ENCODE measurements around the gene BAIAP2.

The BAIAP2 gene

DNA sequence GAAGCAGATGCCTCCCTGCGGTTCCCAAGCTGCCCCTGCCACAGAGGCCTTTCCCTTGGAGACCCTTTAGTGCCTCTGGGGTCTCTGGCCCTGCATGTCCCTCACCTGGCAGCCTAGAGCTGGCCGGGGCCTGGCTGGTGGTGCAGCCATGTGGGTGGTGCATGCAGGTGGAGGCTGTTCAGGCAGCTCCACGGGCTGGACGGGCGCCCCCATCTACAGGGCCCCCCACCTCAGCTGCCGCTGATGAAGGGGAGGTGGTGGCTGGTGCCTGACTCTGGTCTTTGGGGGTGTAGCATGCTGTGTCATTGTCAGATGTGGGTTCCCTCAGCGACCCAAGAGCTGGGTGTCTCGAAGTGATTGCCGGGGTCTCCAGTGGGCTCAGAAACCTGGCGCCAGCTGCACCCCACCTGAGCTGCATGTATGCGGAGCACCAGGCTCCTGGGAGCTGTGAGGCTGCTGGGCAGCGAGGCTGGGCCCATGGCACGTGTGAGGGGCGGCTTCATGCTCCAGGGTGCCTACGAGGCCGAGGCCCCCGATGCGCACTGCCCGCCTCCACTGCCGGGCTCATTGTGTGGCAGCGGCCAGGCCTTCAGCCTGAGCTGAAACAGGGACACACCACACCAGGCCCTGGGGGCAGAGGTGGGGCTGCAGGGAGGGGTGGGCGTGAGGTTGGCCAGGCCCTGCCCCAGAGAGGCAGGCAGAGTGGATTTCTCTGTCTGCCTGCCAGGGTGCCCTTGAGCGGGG, 57.0 kb downstream of the BAIAP2 start:
- no peak for DNase-seq

DNA sequence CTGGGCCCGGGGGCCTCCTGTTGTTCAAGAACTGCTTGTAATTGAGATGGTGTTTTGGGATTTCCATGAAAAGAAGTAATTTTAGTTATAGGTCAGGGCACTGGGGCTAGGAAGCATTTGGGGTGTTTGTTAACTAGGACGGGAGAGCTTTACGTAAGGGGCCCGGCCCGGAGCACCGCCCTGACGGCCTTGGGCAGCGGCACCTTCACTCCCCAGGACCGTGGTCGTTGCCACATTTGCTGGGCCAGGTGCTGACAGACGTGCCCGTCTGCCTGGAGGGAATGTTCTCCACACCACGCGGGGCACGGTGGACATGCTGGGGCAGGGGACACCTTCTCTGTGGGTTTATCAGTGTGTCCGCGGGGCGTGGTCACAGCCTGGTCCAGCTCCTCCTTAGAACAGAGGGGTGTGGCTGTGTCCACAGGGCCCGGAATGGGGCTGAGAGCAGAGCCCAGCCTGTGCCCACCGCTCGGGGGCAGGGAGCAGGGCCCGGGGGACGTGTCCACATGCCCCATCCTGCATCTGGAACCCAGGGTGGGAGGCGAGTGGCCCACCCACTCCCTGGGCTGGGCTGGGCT, 57.7 kb downstream of the BAIAP2 start:
- no peak for DNase-seq

DNA sequence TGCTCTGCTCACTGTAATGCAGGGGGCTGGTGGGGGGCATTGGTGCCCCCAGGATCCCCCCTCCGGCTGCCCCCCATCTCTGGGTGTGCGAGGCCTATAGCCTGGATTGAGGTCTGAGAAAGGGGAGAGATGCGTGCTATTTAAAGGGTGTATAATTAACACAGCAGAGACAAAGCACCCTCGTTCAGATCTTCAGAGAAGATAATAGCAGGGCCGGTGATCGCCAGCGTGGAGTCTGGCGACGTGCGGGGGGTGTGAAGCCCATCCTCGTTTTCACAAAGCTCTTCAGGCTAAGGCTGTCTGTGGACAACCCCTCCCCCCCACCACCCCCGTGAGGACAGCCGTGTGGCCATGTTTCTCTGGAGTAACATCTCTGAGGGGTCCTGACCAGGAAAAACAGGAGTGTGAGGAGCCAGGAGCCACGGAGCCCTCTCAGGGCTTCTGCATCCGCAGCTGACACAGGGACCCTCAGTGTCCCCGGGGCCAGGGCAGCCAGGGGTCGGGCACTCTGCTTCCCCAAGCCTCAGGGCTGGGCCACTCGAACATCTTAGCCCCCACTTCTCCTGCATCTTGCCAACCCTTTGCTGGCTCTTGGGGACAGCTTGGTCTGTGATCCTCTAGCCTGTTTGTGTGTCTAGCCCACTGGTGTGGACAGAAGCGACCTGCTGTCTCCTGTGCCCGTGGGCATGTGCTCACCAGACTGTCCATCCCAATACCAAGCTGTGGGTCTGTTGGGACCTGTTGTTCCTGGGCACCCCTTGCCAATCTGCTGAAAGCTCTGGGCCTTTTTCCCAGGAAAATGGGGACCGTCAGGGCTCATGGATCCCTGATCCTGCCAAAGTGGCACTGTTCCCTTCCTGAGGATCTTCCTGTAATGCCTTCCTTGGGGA, 58.9 kb downstream of the BAIAP2 start:
- no peak for DNase-seq

- peak; percentile 92 for DNase-seq
Measured at GRCh38 chr17:81094509-81095382, 59.8 kb downstream of the BAIAP2 start.

- DNase-seq: peak in 1 of 2 donors; percentile 15
Measured at GRCh38 chr17:81095383-81095762, 60.4 kb downstream of the BAIAP2 start.

DNA sequence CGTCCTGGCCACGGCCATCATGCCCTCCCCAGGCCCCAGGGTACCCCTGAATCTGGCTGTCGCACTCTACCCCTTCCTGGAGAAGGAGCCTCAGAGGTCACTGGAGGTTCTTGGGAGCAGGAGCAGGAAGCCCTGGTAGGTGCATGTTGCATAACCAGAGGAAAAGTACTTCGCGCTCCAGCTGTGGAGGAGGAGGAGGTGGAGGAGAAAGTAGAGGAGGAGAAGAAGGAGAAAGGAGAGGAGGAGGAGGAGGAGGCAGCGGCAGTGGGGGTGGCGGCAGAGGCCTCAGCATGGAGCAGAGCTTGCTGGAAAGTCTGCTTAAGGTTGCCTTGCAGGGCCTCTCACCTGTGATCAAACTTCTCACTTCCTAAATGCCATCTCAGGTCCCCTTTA, 61.8 kb downstream of the BAIAP2 start:
- DNase-seq: no peak

GRCh38 chr17:81097134-81097942, 62.4 kb downstream of the BAIAP2 start:
- peak; percentile 35 to 43 for DNase-seq

GRCh38 chr17:81097943-81098308, 63.0 kb downstream of the BAIAP2 start:
- peak in 1 of 2 donors; percentile 20 for DNase-seq

GRCh38 chr17:81099888-81100287, 64.9 kb downstream of the BAIAP2 start:
- DNase-seq: no peak

DNA sequence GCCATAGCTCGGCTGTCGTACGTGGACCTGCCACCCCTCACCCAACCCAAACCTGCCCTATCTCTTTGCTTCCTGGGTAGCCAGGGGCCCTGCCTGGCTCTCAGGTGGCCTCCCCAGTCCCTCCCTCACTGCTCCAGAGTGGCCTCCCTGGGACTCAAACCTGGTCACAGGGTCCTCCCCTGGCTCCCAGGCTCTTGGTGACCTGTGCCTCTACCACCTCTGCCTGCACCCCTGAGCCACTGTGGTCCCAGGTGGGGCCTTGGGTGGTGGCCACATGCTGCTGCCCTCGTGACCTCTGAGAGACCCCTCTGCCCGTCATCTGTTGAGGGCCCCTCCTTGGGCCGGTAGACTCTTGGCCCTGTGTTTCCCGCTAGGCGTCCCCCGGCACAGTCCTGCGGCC, 65.7 kb downstream of the BAIAP2 start:
- no peak for DNase-seq

GRCh38 chr17:81101614-81102306, 66.8 kb downstream of the BAIAP2 start:
- DNase-seq: peak; percentile 89

DNA sequence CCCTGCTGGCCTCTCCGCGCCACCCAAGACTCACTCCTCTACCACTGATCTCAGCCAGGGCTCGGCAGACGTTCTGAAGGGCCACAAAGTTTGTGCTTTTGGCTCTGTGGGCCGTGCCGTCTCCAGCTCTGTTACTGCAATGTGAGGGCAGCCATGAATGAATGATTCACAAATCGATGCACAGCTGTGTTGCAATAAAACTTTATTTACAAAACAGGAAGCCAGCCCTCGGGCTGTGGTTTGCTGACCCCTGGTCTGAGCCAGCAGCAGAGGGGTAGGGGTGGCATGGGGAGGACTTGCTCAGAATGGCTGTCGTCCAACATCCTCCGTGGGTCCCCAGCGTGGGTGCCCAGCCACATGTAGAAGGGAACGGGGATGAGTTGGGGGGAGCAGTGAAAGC, 67.4 kb downstream of the BAIAP2 start:
- no peak for DNase-seq

GRCh38 chr17:81102869-81103268, 67.9 kb downstream of the BAIAP2 start:
- no peak for DNase-seq

DNA sequence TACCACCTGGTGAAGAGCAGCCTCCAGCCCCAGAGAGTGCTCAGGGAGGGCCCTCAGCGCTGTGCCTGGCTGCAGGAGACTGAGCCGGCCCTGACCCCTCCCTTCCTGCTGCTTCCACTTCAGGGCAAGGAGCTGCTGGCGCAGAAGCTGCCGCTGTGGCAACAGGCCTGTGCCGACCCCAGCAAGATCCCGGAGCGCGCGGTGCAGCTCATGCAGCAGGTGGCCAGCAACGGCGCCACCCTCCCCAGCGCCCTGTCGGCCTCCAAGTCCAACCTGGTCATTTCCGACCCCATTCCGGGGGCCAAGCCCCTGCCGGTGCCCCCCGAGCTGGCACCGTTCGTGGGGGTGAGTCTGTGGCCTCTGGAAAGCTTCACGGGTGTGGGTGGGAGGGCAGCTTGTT, 68.4 kb downstream of the BAIAP2 start:
- DNase-seq: no peak

DNA sequence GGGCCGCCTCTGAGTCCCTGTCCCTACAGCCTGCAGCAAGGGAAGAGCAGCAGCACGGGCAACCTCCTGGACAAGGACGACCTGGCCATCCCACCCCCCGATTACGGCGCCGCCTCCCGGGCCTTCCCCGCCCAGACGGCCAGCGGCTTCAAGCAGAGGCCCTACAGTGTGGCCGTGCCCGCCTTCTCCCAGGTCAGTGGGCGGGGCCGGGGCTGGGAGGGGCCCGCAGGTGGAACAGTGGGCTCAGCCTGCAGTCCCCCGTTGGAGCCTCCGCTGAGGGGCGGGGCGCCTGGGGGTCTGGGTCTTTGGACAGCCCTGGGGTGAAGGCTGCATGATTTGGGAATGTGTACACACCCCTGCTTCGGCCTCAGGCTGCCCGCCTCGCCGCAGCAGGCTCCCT, 71.8 kb downstream of the BAIAP2 start:
- no peak for DNase-seq

DNA sequence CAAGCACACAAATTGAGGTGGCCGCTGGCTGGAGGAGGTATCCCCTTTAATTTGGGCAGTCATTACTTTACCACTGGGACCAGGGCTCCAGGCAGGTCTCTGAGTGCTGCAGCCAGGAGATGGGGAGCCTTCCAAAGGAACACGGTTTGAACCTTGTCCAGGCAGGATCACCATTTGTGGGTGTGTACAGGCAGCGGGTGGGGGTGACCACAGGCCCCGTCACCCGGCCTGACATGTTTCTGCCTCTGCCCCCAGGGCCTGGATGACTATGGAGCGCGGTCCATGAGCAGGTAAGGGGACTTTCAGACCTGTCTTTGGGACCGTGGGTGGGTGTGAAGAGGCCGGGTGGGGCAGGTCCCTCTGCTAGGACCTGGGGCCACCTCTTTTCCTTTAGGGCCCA, 73.3 kb downstream of the BAIAP2 start:
- DNase-seq: no peak

DNA sequence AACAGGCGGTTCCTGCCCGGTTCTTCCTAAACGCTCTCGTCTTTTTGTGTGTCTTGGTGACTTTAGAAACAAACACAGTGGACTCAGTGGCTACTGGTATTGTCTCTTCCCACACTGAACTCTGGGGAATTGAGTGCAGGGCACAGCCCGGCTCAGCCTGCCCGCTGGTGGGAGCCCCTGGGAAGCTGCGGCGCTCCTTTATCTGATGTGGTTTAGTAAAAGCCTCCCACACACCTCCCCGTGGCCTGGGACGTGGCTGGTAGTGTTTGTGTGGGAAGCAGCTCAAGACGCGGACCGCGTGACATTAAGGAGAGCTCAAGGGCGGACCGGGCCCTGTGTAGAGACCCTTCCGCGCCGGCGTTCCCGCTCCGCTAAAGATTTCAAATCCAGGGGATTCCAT, 75.0 kb downstream of the BAIAP2 start:
- no peak for DNase-seq

DNA sequence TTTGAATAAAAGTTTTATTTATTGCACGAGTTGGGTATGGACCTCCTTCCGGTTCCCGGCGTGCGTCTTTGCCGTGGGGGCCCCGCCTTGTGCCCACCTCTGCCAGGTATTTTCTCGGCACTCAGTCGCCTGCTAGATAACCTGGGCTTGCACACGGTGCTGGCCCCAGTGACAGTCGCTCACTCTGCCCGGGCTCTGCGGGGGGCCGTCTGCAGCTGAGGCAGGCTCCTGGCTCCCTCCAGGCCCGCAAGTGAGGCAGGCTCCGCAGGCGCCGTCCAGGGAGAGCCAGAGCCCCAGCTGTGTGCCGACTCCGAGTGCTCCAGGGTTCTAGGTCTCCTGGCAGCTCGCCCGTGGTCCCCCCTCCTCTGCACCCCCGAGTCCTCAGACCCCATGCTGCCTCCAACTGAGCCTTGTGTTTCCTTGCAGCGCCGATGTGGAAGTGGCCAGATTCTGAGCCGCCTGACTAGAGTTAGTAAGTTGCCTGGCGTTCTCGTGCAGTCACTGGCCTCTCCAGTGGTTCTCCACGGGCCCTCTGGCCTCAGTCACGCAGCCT, 75.6 kb downstream of the BAIAP2 start:
- no peak for DNase-seq

- no peak for DNase-seq
Measured at GRCh38 chr17:81111066-81111465, 76.1 kb downstream of the BAIAP2 start.

DNA sequence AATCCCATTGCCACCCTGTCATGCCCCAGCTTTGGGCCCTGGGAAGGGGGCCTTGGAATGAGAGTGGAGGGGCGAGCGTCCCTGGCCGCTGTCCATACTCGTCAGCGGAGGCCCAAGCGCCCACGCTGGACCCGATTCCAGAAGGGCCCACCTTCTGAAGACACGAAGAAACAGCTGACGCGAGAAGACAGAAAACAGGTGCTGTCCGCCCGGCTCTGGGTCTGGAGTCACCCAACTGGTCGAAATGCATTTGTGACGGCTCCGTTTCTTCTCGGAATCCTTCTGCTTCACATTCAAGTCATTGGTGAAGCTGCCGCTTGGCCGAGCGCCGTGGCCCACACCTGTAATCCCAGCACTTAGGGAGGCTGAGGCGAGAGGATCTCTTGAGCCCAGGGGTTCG, 77.5 kb downstream of the BAIAP2 start:
- no peak for DNase-seq

GRCh38 chr17:81113158-81113724, 78.3 kb downstream of the BAIAP2 start:
- no peak for DNase-seq
